Gastrocnemius medialis (tissue), 4 donors: ENCODE results near the gene AP5Z1.
A peak's percentile ranks its signal among the peaks of the same experiment; 100 is the strongest.

Experiments
- POLR2A ChIP-seq, 2 donors: fragments of 450-650 bp; IDR thresholded peaks; one replicate each; pipeline ENCODE4 v1.6.1; 2017; ENCODE audit warnings: antibody characterized with exemption in 2 of 2, mild to moderate bottlenecking in 2 of 2, moderate library complexity in 2 of 2
- TF ChIP-seq, protein P1 (sequence below), 5 experiments: fragments of 450-650 bp in 3 of 5; fragments of 200-600 bp in 2 of 5; sonication (generic) in 2 of 5; IDR thresholded peaks in 4 of 5; conservative IDR thresholded peaks in 1 of 5; 1 replicate in 4 of 5; 2 replicates in 1 of 5; pipeline ENCODE4 v1.5.1; 2016 to 2019; ENCODE audit warnings: antibody characterized with exemption in 5 of 5, mild to moderate bottlenecking in 3 of 5, moderate library complexity in 3 of 5

DNA sequence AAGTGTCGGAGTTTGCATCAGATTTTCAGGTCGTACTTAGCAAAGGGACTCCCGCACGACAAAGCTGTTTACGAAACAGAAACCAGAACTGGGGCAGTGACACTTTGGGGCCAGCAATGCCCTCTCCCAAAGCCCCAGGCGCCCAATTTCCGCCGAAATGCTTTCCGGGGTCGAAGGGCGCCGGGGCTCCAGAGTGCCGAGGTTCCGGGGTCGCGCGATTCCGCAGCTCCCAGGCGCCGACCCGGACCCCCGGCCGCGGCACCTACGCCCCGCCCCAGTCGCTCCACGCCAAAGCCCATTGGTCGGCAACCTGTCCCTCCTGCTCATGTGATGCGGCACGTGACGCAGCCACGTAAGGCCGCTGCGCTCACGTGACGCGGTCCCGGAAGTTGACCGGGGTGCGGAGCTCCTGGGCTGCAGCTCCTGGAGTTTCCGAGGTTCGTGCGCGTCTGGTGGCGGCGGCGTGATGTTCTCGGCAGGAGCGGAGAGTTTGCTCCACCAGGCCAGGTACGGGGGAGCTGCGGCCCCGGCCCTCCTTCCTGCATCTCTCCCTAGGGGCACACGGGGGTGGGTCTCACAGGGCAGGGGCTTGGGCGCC, at the start of gene AP5Z1:
- TF ChIP-seq, protein P1, sequence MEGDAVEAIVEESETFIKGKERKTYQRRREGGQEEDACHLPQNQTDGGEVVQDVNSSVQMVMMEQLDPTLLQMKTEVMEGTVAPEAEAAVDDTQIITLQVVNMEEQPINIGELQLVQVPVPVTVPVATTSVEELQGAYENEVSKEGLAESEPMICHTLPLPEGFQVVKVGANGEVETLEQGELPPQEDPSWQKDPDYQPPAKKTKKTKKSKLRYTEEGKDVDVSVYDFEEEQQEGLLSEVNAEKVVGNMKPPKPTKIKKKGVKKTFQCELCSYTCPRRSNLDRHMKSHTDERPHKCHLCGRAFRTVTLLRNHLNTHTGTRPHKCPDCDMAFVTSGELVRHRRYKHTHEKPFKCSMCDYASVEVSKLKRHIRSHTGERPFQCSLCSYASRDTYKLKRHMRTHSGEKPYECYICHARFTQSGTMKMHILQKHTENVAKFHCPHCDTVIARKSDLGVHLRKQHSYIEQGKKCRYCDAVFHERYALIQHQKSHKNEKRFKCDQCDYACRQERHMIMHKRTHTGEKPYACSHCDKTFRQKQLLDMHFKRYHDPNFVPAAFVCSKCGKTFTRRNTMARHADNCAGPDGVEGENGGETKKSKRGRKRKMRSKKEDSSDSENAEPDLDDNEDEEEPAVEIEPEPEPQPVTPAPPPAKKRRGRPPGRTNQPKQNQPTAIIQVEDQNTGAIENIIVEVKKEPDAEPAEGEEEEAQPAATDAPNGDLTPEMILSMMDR (IDR thresholded peaks at IDR 0.05 in 4 of 5, conservative IDR thresholded peaks at IDR 0.05 in 1 of 5): no peak
- TF ChIP-seq POLR2A (IDR thresholded peaks at IDR 0.05): peak; percentile 81 to 89
